A673 (cell line): ENCODE measurements around the gene AP4S1. TPM values are rescaled to one million over a fixed set of nuclear protein-coding genes. Genes with fewer than 3 reads are reported as not detected.

Source experiments
- BruUV-seq: library from RNA; stranded (reverse); fragments of 400-500 nt; replicated peaks from 2 replicates; lab custom pipeline; 2021; lab: Mats Ljungman, UMichigan
- CTCF ChIA-PET: fragments of 300-600 bp; sonication (Branson Sonifier 250); formaldehyde crosslinking; loops from one replicate; lab custom pipeline; 2022; ENCODE audit warnings: antibody characterized with exemption; lab: Charles Lee
- POLR2A ChIA-PET: fragments of 300-600 bp; sonication (Branson Sonifier 250); formaldehyde crosslinking; loops from one replicate; lab custom pipeline; 2022; ENCODE audit warnings: antibody characterized with exemption; ENCODE audit not compliant: low non-redundant PET; lab: Charles Lee
- DNase-seq: peaks from one replicate; pipeline ENCODE4 v3.0.0-alpha.2; 2015; ENCODE audit warnings: low spot score
- H3K27ac ChIP-seq: fragments of 200-600 bp; sonication (generic); 2 replicates; pipeline ENCODE4 v1.5.1; 2016; ENCODE audit warnings: mixed run types, low read depth, mild to moderate bottlenecking, mixed read lengths, antibody characterized with exemption, low read length; ENCODE audit not compliant: poor library complexity, severe bottlenecking
- H3K27me3 ChIP-seq: fragments of 200-600 bp; sonication (generic); replicated peaks from 2 replicates; pipeline ENCODE4 v1.6.1; 2017; ENCODE audit warnings: mixed run types, low read depth, mild to moderate bottlenecking, mixed read lengths, antibody characterized with exemption, low read length; ENCODE audit not compliant: insufficient read depth, poor library complexity
- H3K36me3 ChIP-seq: fragments of 200-600 bp; sonication (generic); 2 replicates; pipeline ENCODE4 v1.6.1; 2016; ENCODE audit warnings: mixed run types, mild to moderate bottlenecking, mixed read lengths, antibody characterized with exemption, low read length; ENCODE audit not compliant: insufficient read depth, poor library complexity, severe bottlenecking
- H3K4me1 ChIP-seq: fragments of 200-600 bp; sonication (generic); 2 replicates; pipeline ENCODE4 v1.6.1; 2017; ENCODE audit warnings: mixed run types, mild to moderate bottlenecking, mixed read lengths, antibody characterized with exemption, low read length; ENCODE audit not compliant: insufficient read depth, poor library complexity, severe bottlenecking
- H3K4me3 ChIP-seq: fragments of 200-600 bp; sonication (generic); 2 replicates; pipeline ENCODE4 v1.5.1; 2016; ENCODE audit warnings: low read depth, mixed run types, mild to moderate bottlenecking, mixed read lengths, low read length; ENCODE audit not compliant: poor library complexity, severe bottlenecking
- H3K9me3 ChIP-seq: fragments of 200-600 bp; sonication (generic); 2 replicates; pipeline ENCODE4 v1.6.1; 2016; ENCODE audit warnings: mixed run types, low read depth, mild to moderate bottlenecking, mixed read lengths, antibody characterized with exemption, low read length; ENCODE audit not compliant: poor library complexity, severe bottlenecking
- CTCF ChIP-seq: fragments of 300-800, 200-600 bp; sonication (generic); conservative IDR thresholded peaks from 2 replicates; pipeline ENCODE4 v1.5.1; 2017; ENCODE audit warnings: low read depth, mild to moderate bottlenecking, antibody characterized with exemption, low read length, moderate library complexity, mixed read lengths
- EZH2 ChIP-seq: fragments of 200-600 bp; sonication (generic); IDR thresholded peaks from 2 replicates; pipeline ENCODE4 v1.6.1; 2017; ENCODE audit warnings: borderline replicate concordance, low read depth, mild to moderate bottlenecking, mixed read lengths, antibody characterized with exemption, low read length; ENCODE audit not compliant: poor library complexity, severe bottlenecking
- intact Hi-C: fragments of 100-400 bp; cut with micrococcal nuclease; formaldehyde crosslinking; loops from one replicate; pipeline ENCODE4 v1.10.0; 2022; ENCODE audit not compliant: unreplicated experiment
- total RNA-seq: library from RNA; stranded (reverse); gene quantifications from 2 replicates; pipeline ENCODE4 v1.2.3, GENCODE V29; 2021

Gene AP4S1
- total RNA-seq, 1 experiment from 2014 or later, result 8.6 TPM

GRCh38 chr14:31109257-31109656 is 83.8 kb downstream of the AP4S1 start:
- POLR2A ChIA-PET, result no interaction called here
- no peak for DNase-seq
- Histone ChIP-seq H3K36me3 (peaks cover 78% of the 10 kb centered on the region), H3K4me1 (no peaks in the 10 kb centered on the region), H3K27ac (no peak overlapping the region), H3K27me3 (no peaks in the 10 kb centered on the region), H3K9me3 (no peaks in the 10 kb centered on the region), H3K4me3 (no peak overlapping the region)
- intact Hi-C loops, result no loop called here
- TF ChIP-seq CTCF, result no peak
- TF ChIP-seq EZH2, result no peak
- no TSS peak for BruUV-seq
- CTCF ChIA-PET, result no interaction called here

GRCh38 chr14:31110872-31111271 is 85.4 kb downstream of the AP4S1 start:
- DNase-seq, result no peak
- TF ChIP-seq EZH2, result no peak
- TF ChIP-seq CTCF, result no peak
- ChIA-PET CTCF (no interaction called here), POLR2A (no interaction called here)
- H3K4me3 ChIP-seq, result no peak overlapping the region
- H3K9me3 ChIP-seq, result no peaks in the 10 kb centered on the region
- no peaks in the 10 kb centered on the region for H3K4me1 ChIP-seq
- H3K27me3 ChIP-seq, result no peaks in the 10 kb centered on the region
- no peak overlapping the region for H3K27ac ChIP-seq
- intact Hi-C loops, result no loop called here
- no TSS peak for BruUV-seq
- H3K36me3 ChIP-seq, result peaks cover 77% of the 10 kb centered on the region

GRCh38 chr14:31113794-31114193 is 88.3 kb downstream of the AP4S1 start:
- Histone ChIP-seq H3K36me3 (peaks cover 75% of the 10 kb centered on the region), H3K9me3 (no peaks in the 10 kb centered on the region), H3K27me3 (no peaks in the 10 kb centered on the region), H3K4me3 (no peak overlapping the region), H3K27ac (no peak overlapping the region), H3K4me1 (no peaks in the 10 kb centered on the region)
- BruUV-seq, result no TSS peak
- no peak for DNase-seq
- intact Hi-C loops, result no loop called here
- POLR2A ChIA-PET, result no interaction called here
- TF ChIP-seq CTCF, result no peak
- no peak for TF ChIP-seq EZH2
- CTCF ChIA-PET, result no interaction called here
